ENCODE measurements around the gene ATP8B4. TPM values are rescaled to one million over a fixed set of nuclear protein-coding genes. Genes with fewer than 3 reads are reported as not detected.

Gene ATP8B4
- total and polyA plus RNA-seq, 10 of the 15 experiments (the other 5 are each of a cell fraction or from before 2014, with no cell fraction given): 0.02 to 0.94 (median 0.19) TPM

GRCh38 chr15:49901321-49901720 lies 217.7 kb downstream of the ATP8B4 start:
- intact Hi-C loops (cut with micrococcal nuclease; ENCODE audit: unreplicated experiment): no loop called here
- no peak overlapping the region for H3K9ac ChIP-seq (ENCODE audit: control insufficient read depth, insufficient read depth, low read length)
- no peaks in the 10 kb centered on the region for H3K79me2 ChIP-seq (ENCODE audit: control insufficient read depth, insufficient read depth, low read length)
- H2AFZ ChIP-seq (ENCODE audit: control insufficient read depth, low read depth, low read length): no peak overlapping the region
- no peaks in the 10 kb centered on the region for H3K4me1 ChIP-seq (ENCODE audit: control insufficient read depth, insufficient read depth, low read length)
- WGBS (ENCODE audit: insufficient coverage, insufficient replicate concordance, low lambda C conversion rate, missing lambda C conversion rate): 56% methylated on average over 1 of the region's 1 CpG
- no peak for DNase-seq (ENCODE audit: low read depth, low spot score)
- H3K4me2 ChIP-seq (ENCODE audit: control insufficient read depth, insufficient read depth): no peak overlapping the region
- H3K36me3 ChIP-seq (ENCODE audit: control insufficient read depth in 2 of 2, insufficient read depth in 2 of 2, low read length in 1 of 2): no peaks in the 10 kb centered on the region
- no TSS peak for BruUV-seq (replicated peaks)
- no peak for FAIRE-seq
- ChIA-PET SMC1A (ENCODE audit: uncharacterized antibody, unreplicated experiment) (interaction anchor here (0.7 to 1.5 kb wide), 5 partner anchors 17 to 477 kb away, joined by 3 to 5 read pairs (median 3); no protein-coding TSS in a partner anchor), RAD21 (ENCODE audit: unreplicated experiment) (no interaction called here), CTCF (interaction anchor here (1.4 to 2.0 kb wide), 2 partner anchors 15 to 25 kb away, joined by 4 to 9 read pairs; no protein-coding TSS in a partner anchor), POLR2A (no interaction called here)
- no peaks in the 10 kb centered on the region for H4K20me1 ChIP-seq (ENCODE audit: control insufficient read depth, insufficient read depth)
- TF ChIP-seq GATAD2B (conservative IDR thresholded peaks at IDR 0.05; ENCODE audit: low read depth): no peak
- TF ChIP-seq E2F4 (IDR thresholded peaks at IDR 0.05; ENCODE audit: low read depth, low read length): no peak
- no peak for TF ChIP-seq RUNX3 (IDR thresholded peaks at IDR 0.05; ENCODE audit: low read length)
- no peak for TF ChIP-seq SKIL (IDR thresholded peaks at IDR 0.05; ENCODE audit: low read depth, poor library complexity, severe bottlenecking)
- TF ChIP-seq SIX5 (IDR thresholded peaks at IDR 0.05; ENCODE audit: low read depth, low read length, severe bottlenecking): no peak
- no peak for TF ChIP-seq ZNF384 (IDR thresholded peaks at IDR 0.05; ENCODE audit: borderline replicate concordance, low read depth, low read length)
- no peak for TF ChIP-seq ASH2L (IDR thresholded peaks at IDR 0.05; ENCODE audit: borderline replicate concordance, low read depth)
- TF ChIP-seq POU2F2 (IDR thresholded peaks at IDR 0.05; ENCODE audit: borderline replicate concordance, low read depth, low read length): no peak
- TF ChIP-seq ESRRA (IDR thresholded peaks at IDR 0.05; ENCODE audit: low read length): no peak
- ATAC-seq: no peak
- in situ Hi-C loops (cut with MboI): no loop called here
- no peaks in the 10 kb centered on the region for H3K9me3 ChIP-seq (replicated peaks; ENCODE audit: control insufficient read depth, insufficient read depth, low read length)
- H3K4me3 ChIP-seq: no peak overlapping the region
- H3K27ac ChIP-seq (ENCODE audit: control insufficient read depth, insufficient read depth): no peak overlapping the region
- no peaks in the 10 kb centered on the region for H3K27me3 ChIP-seq (replicated peaks in 1 of 2; ENCODE audit: control insufficient read depth in 2 of 2, insufficient read depth in 2 of 2, low read length in 1 of 2)

All from GM12878 (cell line).